Neural crest cell (in vitro differentiated cells): Measurements from ENCODE around the gene DYNLT4. TPM values are rescaled to one million over a fixed set of nuclear protein-coding genes. Genes with fewer than 3 reads are reported as not detected.

Experiments
- DNase-seq: peaks from one replicate; pipeline ENCODE4 v3.0.0; 2021; ENCODE audit warnings: low read depth, mixed read lengths, low spot score
- H3K27ac Mint-ChIP-seq: one replicate; pipeline ENCODE4 v1.8.0; 2021; ENCODE audit warnings: mild to moderate bottlenecking, mixed read lengths; ENCODE audit not compliant: unreplicated experiment
- H3K27me3 Mint-ChIP-seq: 2 replicates; pipeline ENCODE4 v1.8.0; 2021; ENCODE audit warnings: low read depth, mild to moderate bottlenecking, mixed read lengths
- H3K36me3 Mint-ChIP-seq: 2 replicates; pipeline ENCODE4 v1.8.0; 2021; ENCODE audit warnings: low read depth, mild to moderate bottlenecking, mixed read lengths
- H3K4me1 Mint-ChIP-seq: 2 replicates; pipeline ENCODE4 v1.8.0; 2021; ENCODE audit warnings: mixed read lengths
- H3K4me3 Mint-ChIP-seq: one replicate; pipeline ENCODE4 v1.8.0; 2021; ENCODE audit warnings: mild to moderate bottlenecking, mixed read lengths
- H3K9me3 Mint-ChIP-seq: 2 replicates; pipeline ENCODE4 v1.8.0; 2021; ENCODE audit warnings: mixed read lengths
- CTCF ChIP-seq: fragments of 200-600 bp; sonication (generic); conservative IDR thresholded peaks from 2 replicates; pipeline ENCODE4 v1.5.0; 2021; ENCODE audit warnings: antibody characterized with exemption, mild to moderate bottlenecking
- long read RNA-seq: library from polyadenylated mRNA; unstranded; transcript quantifications from one replicate; pipeline ENCODE4 v2.0.0, GENCODE V29; 2020
- total RNA-seq: library from RNA; stranded (reverse); gene quantifications from 2 replicates; pipeline ENCODE4 v1.2.1, GENCODE V29; 2021

DYNLT4 gene
- total RNA-seq = not detected in 2 replicates
- long read RNA-seq = 0 reads

- peaks cover 4% of the 10 kb centered on the region for H3K27me3 Mint-ChIP-seq
- TF ChIP-seq CTCF = no peak
- no peaks in the 10 kb centered on the region for H3K9me3 Mint-ChIP-seq
- peak within 1 kb of the TSS; percentile 100 for H3K27ac Mint-ChIP-seq
- H3K4me3 Mint-ChIP-seq = peak within 1 kb of the TSS; percentile 73
- H3K36me3 Mint-ChIP-seq = peaks cover 9% of the 10 kb centered on the region
- no peak for DNase-seq
- peaks cover 60% of the 10 kb centered on the region for H3K4me1 Mint-ChIP-seq
Observed at GRCh38 chr1:44806704-44807363, at the start of gene DYNLT4. Gene DYNLT4, minus strand, starts transcription at chr1:44807351. Its CDS starts 683 bp downstream, at chr1:44806668.

DNA sequence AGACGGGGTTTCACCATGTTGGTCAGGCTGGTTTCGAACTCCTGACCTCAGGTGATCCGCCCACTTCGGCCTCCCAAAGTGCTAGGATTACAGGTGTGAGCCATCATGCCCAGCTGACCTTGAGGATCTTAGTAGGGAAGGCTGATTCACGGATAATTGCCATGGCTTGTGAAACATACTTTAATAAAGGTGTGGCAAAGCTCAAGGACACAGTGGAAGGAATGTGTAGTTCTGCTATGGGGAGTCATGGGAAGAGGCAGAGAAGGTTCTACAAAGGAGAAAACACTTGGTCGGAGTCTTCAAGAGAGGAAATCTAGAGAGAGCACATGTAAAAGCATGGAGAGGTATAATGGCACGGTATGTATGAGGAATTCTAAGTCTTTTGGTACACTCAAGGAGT, 48.6 kb upstream of the DYNLT4 start:
- no peak overlapping the region for H3K4me3 Mint-ChIP-seq
- H3K27ac Mint-ChIP-seq = no peak overlapping the region
- no peaks in the 10 kb centered on the region for H3K27me3 Mint-ChIP-seq
- H3K4me1 Mint-ChIP-seq = no peaks in the 10 kb centered on the region
- no peak for DNase-seq
- TF ChIP-seq CTCF = no peak
- H3K9me3 Mint-ChIP-seq = no peaks in the 10 kb centered on the region
- H3K36me3 Mint-ChIP-seq = peaks cover 13% of the 10 kb centered on the region

GRCh38 chr1:44854970-44855369, 47.8 kb upstream of the DYNLT4 start:
- H3K27ac Mint-ChIP-seq = no peak overlapping the region
- H3K9me3 Mint-ChIP-seq = no peaks in the 10 kb centered on the region
- no peaks in the 10 kb centered on the region for H3K4me1 Mint-ChIP-seq
- H3K27me3 Mint-ChIP-seq = no peaks in the 10 kb centered on the region
- no peak for DNase-seq
- TF ChIP-seq CTCF = no peak
- H3K36me3 Mint-ChIP-seq = peaks cover 15% of the 10 kb centered on the region
- no peak overlapping the region for H3K4me3 Mint-ChIP-seq

DNA sequence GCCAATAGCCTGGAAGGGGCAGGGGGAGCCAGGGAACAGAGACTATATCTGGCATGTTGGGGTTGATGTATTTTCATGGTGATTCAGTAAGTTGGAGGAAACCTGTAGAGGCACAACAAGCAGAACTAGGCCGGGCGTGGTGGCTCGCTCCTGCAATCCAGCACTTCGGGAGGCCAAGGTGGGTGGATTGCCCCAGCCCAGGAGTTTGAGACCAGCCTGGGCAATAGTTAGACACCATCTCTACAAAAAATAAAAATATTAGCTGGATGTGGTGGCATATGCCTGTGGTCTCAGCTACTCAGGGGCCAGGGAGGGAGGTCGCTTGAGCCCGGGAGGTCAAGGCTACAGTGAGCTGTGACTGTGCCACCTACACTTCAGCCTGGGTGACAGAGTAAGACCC, 46.0 kb upstream of the DYNLT4 start:
- peaks cover 18% of the 10 kb centered on the region for H3K36me3 Mint-ChIP-seq
- TF ChIP-seq CTCF = no peak
- peaks cover 16% of the 10 kb centered on the region for H3K4me1 Mint-ChIP-seq
- H3K9me3 Mint-ChIP-seq = no peaks in the 10 kb centered on the region
- no peaks in the 10 kb centered on the region for H3K27me3 Mint-ChIP-seq
- DNase-seq = no peak
- no peak overlapping the region for H3K4me3 Mint-ChIP-seq
- H3K27ac Mint-ChIP-seq = no peak overlapping the region

DNA sequence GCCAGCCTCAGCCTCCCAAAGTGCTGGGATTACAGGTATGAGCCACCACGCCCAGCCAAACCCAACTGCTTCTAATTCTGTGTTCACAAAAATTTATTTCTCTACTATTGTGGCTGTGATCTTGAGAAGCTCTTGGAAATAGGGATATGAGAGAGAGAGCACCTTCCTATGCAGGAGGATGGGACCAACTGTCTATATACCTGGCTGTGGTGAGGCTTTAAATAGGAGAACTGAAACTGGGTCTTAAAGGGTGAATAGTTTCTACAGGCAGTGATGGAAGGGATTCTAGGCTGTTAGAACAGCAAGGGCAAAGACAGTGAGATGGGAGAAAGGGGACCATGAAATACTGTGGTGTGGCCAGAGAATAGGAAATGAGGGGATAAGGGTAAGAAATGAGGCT, 44.2 kb upstream of the DYNLT4 start:
- no peak for TF ChIP-seq CTCF
- H3K36me3 Mint-ChIP-seq = peaks cover 14% of the 10 kb centered on the region
- DNase-seq = no peak
- peaks cover 19% of the 10 kb centered on the region for H3K4me1 Mint-ChIP-seq
- H3K27ac Mint-ChIP-seq = no peak overlapping the region
- no peaks in the 10 kb centered on the region for H3K9me3 Mint-ChIP-seq
- H3K4me3 Mint-ChIP-seq = no peak overlapping the region
- H3K27me3 Mint-ChIP-seq = no peaks in the 10 kb centered on the region
